Body of pancreas (tissue), 4 donors: ENCODE data around the gene NABP1.

Experiments used
- CTCF ChIP-seq, 7 experiments: fragments of 450-650 bp in 4 of 7; fragments of 200-600 bp in 3 of 7; sonication (generic) in 3 of 7; IDR thresholded peaks; one replicate each; pipeline ENCODE4 v1.5.1; 2016 to 2019; ENCODE audit warnings: antibody characterized with exemption in 7 of 7
- POLR2A ChIP-seq, 3 donors: fragments of 450-650 bp; IDR thresholded peaks; one replicate each; pipeline ENCODE4 v1.6.1; 2016; ENCODE audit warnings: antibody characterized with exemption in 3 of 3, mild to moderate bottlenecking in 2 of 3

GRCh38 chr2:191686729-191687128, 8.8 kb downstream of the NABP1 start:
- no peak for TF ChIP-seq CTCF (IDR thresholded peaks at IDR 0.05)
- no peak for TF ChIP-seq POLR2A (IDR thresholded peaks at IDR 0.05)
